ENCODE results near the gene AMMECR1. TPM values are rescaled to one million over a fixed set of nuclear protein-coding genes. Genes with fewer than 3 reads are reported as not detected.

AMMECR1 gene
- total and polyA plus RNA-seq, 10 donors: 1.7 to 15.6 (median 9.6) TPM

DNA sequence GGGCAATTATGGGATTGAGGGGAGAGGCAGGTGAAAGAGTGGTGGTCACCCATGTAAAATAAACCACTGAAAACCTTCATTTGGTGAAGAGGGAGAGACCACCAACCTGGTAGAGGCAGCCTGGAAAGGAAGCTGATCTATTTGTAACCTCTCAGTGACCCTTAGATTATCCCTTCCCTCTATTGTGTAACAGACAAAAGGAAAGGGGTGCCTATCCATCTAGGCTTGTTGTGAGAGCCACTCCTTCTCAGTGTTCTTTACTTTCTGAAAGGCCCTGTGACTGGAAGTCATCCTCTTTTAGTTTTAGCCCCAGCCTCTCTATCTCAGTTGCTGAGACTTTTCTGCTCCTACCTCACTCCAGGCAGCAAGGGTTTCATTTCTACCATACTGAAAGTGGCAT lies 172.6 kb downstream of the AMMECR1 start:
- Histone ChIP-seq H3K4me3 (no peak overlapping the region), H3K27ac (no peak overlapping the region), H3K36me3 (peaks cover 0 to 9% (median 0%) of the 10 kb centered on the region in 6 donors), H3K27me3 (replicated peaks in 1 of 7) (no peaks in the 10 kb centered on the region), H3K9me3 (no peaks in the 10 kb centered on the region), H3K4me1 (peaks cover 0 to 13% (median 7%) of the 10 kb centered on the region in 6 donors)
- no peak for TF ChIP-seq CTCF (IDR thresholded peaks at IDR 0.05 in 8 of 11, conservative IDR thresholded peaks at IDR 0.05 in 3 of 11)
- no peak for DNase-seq
- intact Hi-C loops (cut with DNase I; ENCODE audit: low total_unique reads): loop anchor here (10.0 kb wide), 1 partner anchor 241 kb away; no protein-coding TSS in a partner anchor

Small RNA genes within 50 kb of the gene (small RNA-seq; reads per million reads assigned to genes)
- 0 reads per million in 4 donors for gene GNG5P2
- 0 to 0.14 (median 0.07) reads per million in 4 donors for gene SNORD96B

Other genes with a start within 250 kb of the AMMECR1 start
- not detected for gene RTL9, start 40.8 kb upstream of the AMMECR1 start, total RNA-seq
- gene RTL9, start 40.8 kb upstream of the AMMECR1 start, polyA plus RNA-seq: not detected